ENCODE results near the gene PJA2.

DNA sequence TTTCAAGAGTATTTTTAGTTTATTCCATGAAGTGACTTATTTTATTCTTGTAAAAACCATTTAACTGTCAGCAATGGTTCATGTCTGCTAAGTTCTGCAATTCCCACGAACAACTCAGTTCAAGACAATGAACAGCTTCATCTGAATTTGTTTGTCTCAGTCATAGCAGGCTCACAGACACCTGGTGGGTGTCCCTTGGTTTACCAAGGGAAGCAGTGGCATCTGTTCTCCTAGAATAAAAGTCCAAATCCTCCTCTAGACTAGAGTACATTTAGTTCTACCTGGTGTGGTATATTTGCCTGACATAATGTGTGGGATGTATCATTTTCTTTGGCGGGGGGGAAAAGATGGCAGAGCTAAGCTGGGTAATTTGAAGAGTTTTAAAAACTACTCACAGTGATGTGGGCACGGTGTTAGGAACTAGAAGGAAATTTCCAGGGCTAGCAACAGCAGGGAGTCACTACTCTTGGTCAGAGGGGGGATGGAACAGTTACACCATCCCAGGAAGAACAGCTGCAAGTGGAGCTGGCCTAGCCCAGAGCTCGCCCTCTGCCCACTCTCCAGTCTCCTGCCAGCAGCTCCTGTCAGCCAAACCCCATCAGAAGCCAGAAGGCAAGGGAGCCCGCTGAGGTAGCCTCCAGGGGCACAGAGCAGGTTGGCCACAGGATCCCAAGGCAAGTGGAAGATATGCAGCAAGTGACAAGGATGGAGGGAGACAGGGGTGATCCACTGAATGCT, 100.3 kb downstream of the PJA2 start:
- TF ChIP-seq POLR2A (IDR thresholded peaks at IDR 0.05) = no peak
- TF ChIP-seq, protein P1, sequence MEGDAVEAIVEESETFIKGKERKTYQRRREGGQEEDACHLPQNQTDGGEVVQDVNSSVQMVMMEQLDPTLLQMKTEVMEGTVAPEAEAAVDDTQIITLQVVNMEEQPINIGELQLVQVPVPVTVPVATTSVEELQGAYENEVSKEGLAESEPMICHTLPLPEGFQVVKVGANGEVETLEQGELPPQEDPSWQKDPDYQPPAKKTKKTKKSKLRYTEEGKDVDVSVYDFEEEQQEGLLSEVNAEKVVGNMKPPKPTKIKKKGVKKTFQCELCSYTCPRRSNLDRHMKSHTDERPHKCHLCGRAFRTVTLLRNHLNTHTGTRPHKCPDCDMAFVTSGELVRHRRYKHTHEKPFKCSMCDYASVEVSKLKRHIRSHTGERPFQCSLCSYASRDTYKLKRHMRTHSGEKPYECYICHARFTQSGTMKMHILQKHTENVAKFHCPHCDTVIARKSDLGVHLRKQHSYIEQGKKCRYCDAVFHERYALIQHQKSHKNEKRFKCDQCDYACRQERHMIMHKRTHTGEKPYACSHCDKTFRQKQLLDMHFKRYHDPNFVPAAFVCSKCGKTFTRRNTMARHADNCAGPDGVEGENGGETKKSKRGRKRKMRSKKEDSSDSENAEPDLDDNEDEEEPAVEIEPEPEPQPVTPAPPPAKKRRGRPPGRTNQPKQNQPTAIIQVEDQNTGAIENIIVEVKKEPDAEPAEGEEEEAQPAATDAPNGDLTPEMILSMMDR (IDR thresholded peaks at IDR 0.05 in 4 of 5, conservative IDR thresholded peaks at IDR 0.05 in 1 of 5) = no peak
